Esophagus muscularis mucosa (tissue), 4 donors: Measurements from ENCODE around the gene SOST.
A peak's percentile ranks its signal among the peaks of the same experiment; 100 is the strongest.

Source experiments
- CTCF ChIP-seq, 3 experiments: fragments of 200-600 bp in 2 of 3; fragments of 450-650 bp in 1 of 3; sonication (generic) in 2 of 3; IDR thresholded peaks; one replicate each; pipeline ENCODE4 v1.5.1; 2017 to 2019; ENCODE audit warnings: antibody characterized with exemption in 3 of 3, mild to moderate bottlenecking in 2 of 3, moderate library complexity in 1 of 3
- EP300 ChIP-seq: sonication (generic); formaldehyde crosslinking; IDR thresholded peaks from one replicate; pipeline ENCODE4 v1.6.1; 2017; ENCODE audit warnings: antibody characterized with exemption
- POLR2A ChIP-seq: fragments of 450-650 bp; IDR thresholded peaks from one replicate; pipeline ENCODE4 v1.6.1; 2017; ENCODE audit warnings: antibody characterized with exemption, moderate library complexity, mild to moderate bottlenecking, low read depth
- POLR2AphosphoS5 ChIP-seq, 2 donors: sonication (generic); formaldehyde crosslinking; IDR thresholded peaks; one replicate each; pipeline ENCODE4 v1.6.1; 2017; ENCODE audit warnings: antibody characterized with exemption in 2 of 2

- TF ChIP-seq EP300 (no peak), CTCF (IDR thresholded peaks at IDR 0.05) (peak in 2 of 3 experiments; percentile 97 to 100), POLR2A (no peak), POLR2AphosphoS5 (IDR thresholded peaks at IDR 0.05) (peak in 1 of 2 donors; percentile 75)
Measured at GRCh38 chr17:43760254-43760852, 1.8 kb upstream of the SOST start.
